HG03378 (cell line): ENCODE measurements around the gene GMDS.
A peak's percentile ranks its signal among the peaks of the same experiment; 100 is the strongest.

Experiments used
- ATAC-seq: cut with Tn5 transposase; IDR thresholded peaks from one replicate; pipeline ENCODE4 v1.9.1; 2021; ENCODE audit warnings: mild to moderate bottlenecking, moderate library complexity; ENCODE audit not compliant: unreplicated experiment

The GMDS gene

GRCh38 chr6:2209226-2209809 lies 36.1 kb downstream of the GMDS start:
- peak; percentile 53 for ATAC-seq

GRCh38 chr6:2208468-2208867 lies 36.9 kb downstream of the GMDS start:
- no peak for ATAC-seq

GRCh38 chr6:2205396-2205795 lies 40.0 kb downstream of the GMDS start:
- no peak for ATAC-seq

GRCh38 chr6:2204272-2204671 lies 41.1 kb downstream of the GMDS start:
- ATAC-seq = no peak

GRCh38 chr6:2203264-2203663 lies 42.1 kb downstream of the GMDS start:
- ATAC-seq = no peak

- ATAC-seq = no peak
These were observed 47.4 kb downstream of the GMDS start for GRCh38 chr6:2197984-2198383.

GRCh38 chr6:2197177-2197671 lies 48.2 kb downstream of the GMDS start:
- no peak for ATAC-seq

- ATAC-seq = no peak
These were observed 49.2 kb downstream of the GMDS start for GRCh38 chr6:2196079-2196679.

- no peak for ATAC-seq
These were observed 50.8 kb downstream of the GMDS start for GRCh38 chr6:2194643-2195042.

GRCh38 chr6:2193931-2194330 lies 51.5 kb downstream of the GMDS start:
- ATAC-seq = no peak

- ATAC-seq = no peak
These were observed 52.4 kb downstream of the GMDS start for GRCh38 chr6:2192976-2193375.

GRCh38 chr6:2191390-2191740 lies 54.0 kb downstream of the GMDS start:
- ATAC-seq = no peak

GRCh38 chr6:2190661-2191389 lies 54.6 kb downstream of the GMDS start:
- no peak for ATAC-seq

- ATAC-seq = no peak
These were observed 56.5 kb downstream of the GMDS start for GRCh38 chr6:2188856-2189384.

GRCh38 chr6:2188397-2188796 lies 57.0 kb downstream of the GMDS start:
- ATAC-seq = no peak

- ATAC-seq = no peak
These were observed 57.6 kb downstream of the GMDS start for GRCh38 chr6:2187826-2188225.

GRCh38 chr6:2186516-2186915 lies 58.9 kb downstream of the GMDS start:
- peak; percentile 89 for ATAC-seq

GRCh38 chr6:2185466-2185865 lies 59.9 kb downstream of the GMDS start:
- no peak for ATAC-seq

- ATAC-seq = no peak
These were observed 60.5 kb downstream of the GMDS start for GRCh38 chr6:2184700-2185455.

- ATAC-seq = no peak
These were observed 61.7 kb downstream of the GMDS start for GRCh38 chr6:2183752-2184151.

- ATAC-seq = no peak
These were observed 62.2 kb downstream of the GMDS start for GRCh38 chr6:2183246-2183645.
